ENCODE results near the gene SLC36A2. TPM values are rescaled to one million over a fixed set of nuclear protein-coding genes. Genes with fewer than 3 reads are reported as not detected.
A peak's percentile ranks its signal among the peaks of the same experiment; 100 is the strongest.

Gene SLC36A2
- total RNA-seq, 1 donor from 2014 or later = not detected

- H3K4me1 Mint-ChIP-seq = peaks cover 23% of the 10 kb centered on the region
- H3K4me3 Mint-ChIP-seq = no peak overlapping the region
- peak overlapping the region; percentile 5 for H3K27ac Mint-ChIP-seq
- no peak for TF ChIP-seq CTCF (IDR thresholded peaks at IDR 0.05; ENCODE audit: unreplicated experiment)
- H3K27me3 Mint-ChIP-seq (ENCODE audit: low read depth) = no peaks in the 10 kb centered on the region
- no peaks in the 10 kb centered on the region for H3K9me3 Mint-ChIP-seq
- no peak for DNase-seq (ENCODE audit: low spot score in 2 of 2, unreplicated experiment in 2 of 2)
- no peaks in the 10 kb centered on the region for H3K36me3 Mint-ChIP-seq
These were observed 71.6 kb downstream of the SLC36A2 start for GRCh38 chr5:151275803-151276202.

GRCh38 chr5:151274666-151275065 is 72.7 kb downstream of the SLC36A2 start:
- DNase-seq (ENCODE audit: low spot score in 2 of 2, unreplicated experiment in 2 of 2) = no peak
- peaks cover 20% of the 10 kb centered on the region for H3K4me1 Mint-ChIP-seq
- no peaks in the 10 kb centered on the region for H3K27me3 Mint-ChIP-seq (ENCODE audit: low read depth)
- H3K9me3 Mint-ChIP-seq = no peaks in the 10 kb centered on the region
- H3K27ac Mint-ChIP-seq = peak overlapping the region; percentile 83
- H3K36me3 Mint-ChIP-seq = no peaks in the 10 kb centered on the region
- no peak overlapping the region for H3K4me3 Mint-ChIP-seq
- no peak for TF ChIP-seq CTCF (IDR thresholded peaks at IDR 0.05; ENCODE audit: unreplicated experiment)

- Mint-ChIP-seq H3K9me3 (no peaks in the 10 kb centered on the region), H3K27me3 (ENCODE audit: low read depth) (no peaks in the 10 kb centered on the region), H3K27ac (no peak overlapping the region), H3K4me3 (no peak overlapping the region), H3K4me1 (peaks cover 33% of the 10 kb centered on the region), H3K36me3 (peaks cover 15% of the 10 kb centered on the region)
- no peak for TF ChIP-seq CTCF (IDR thresholded peaks at IDR 0.05; ENCODE audit: unreplicated experiment)
- no peak for DNase-seq (ENCODE audit: low spot score in 2 of 2, unreplicated experiment in 2 of 2)
These were observed 76.0 kb downstream of the SLC36A2 start for GRCh38 chr5:151271336-151271735.

GRCh38 chr5:151270599-151270998 is 76.8 kb downstream of the SLC36A2 start:
- H3K4me3 Mint-ChIP-seq = no peak overlapping the region
- H3K36me3 Mint-ChIP-seq = peaks cover 15% of the 10 kb centered on the region
- no peak for TF ChIP-seq CTCF (IDR thresholded peaks at IDR 0.05; ENCODE audit: unreplicated experiment)
- peaks cover 31% of the 10 kb centered on the region for H3K4me1 Mint-ChIP-seq
- H3K27ac Mint-ChIP-seq = no peak overlapping the region
- H3K9me3 Mint-ChIP-seq = no peaks in the 10 kb centered on the region
- no peaks in the 10 kb centered on the region for H3K27me3 Mint-ChIP-seq (ENCODE audit: low read depth)
- DNase-seq (ENCODE audit: low spot score in 2 of 2, unreplicated experiment in 2 of 2) = no peak

- peaks cover 28% of the 10 kb centered on the region for H3K4me1 Mint-ChIP-seq
- H3K27ac Mint-ChIP-seq = peak overlapping the region; percentile 69
- H3K9me3 Mint-ChIP-seq = no peaks in the 10 kb centered on the region
- no peak for DNase-seq (ENCODE audit: low spot score in 2 of 2, unreplicated experiment in 2 of 2)
- no peak for TF ChIP-seq CTCF (IDR thresholded peaks at IDR 0.05; ENCODE audit: unreplicated experiment)
- H3K27me3 Mint-ChIP-seq (ENCODE audit: low read depth) = no peaks in the 10 kb centered on the region
- H3K4me3 Mint-ChIP-seq = no peak overlapping the region
- peaks cover 21% of the 10 kb centered on the region for H3K36me3 Mint-ChIP-seq
These were observed 79.7 kb downstream of the SLC36A2 start for GRCh38 chr5:151267491-151268260.

Other genes starting within 250 kb of the SLC36A2 start
- 178 to 197 TPM (median 186 TPM) in 3 replicates for gene ANXA6, start 189.8 kb downstream of the SLC36A2 start, total RNA-seq
- 4.7 to 5.5 TPM (median 4.8 TPM) in 3 replicates for gene CCDC69, start 123.5 kb downstream of the SLC36A2 start, total RNA-seq
- 41.8 to 42.9 TPM (median 42.7 TPM) in 3 replicates for gene GM2A, start 94.4 kb downstream of the SLC36A2 start, total RNA-seq
- not detected in 3 replicates for gene SLC36A3, start 43.8 kb downstream of the SLC36A2 start, total RNA-seq
- gene SLC36A1, start 100.0 kb upstream of the SLC36A2 start, total RNA-seq = 13.0 to 14.7 TPM (median 14.5 TPM) in 3 replicates
- 2.5 to 2.8 TPM (median 2.8 TPM) in 3 replicates for gene FAT2, start 243.8 kb upstream of the SLC36A2 start, total RNA-seq

Measured in mesothelial cell of epicardium (in vitro differentiated cells).